HepG2 (cell line): Measurements from ENCODE around the gene RPUSD4. TPM values are rescaled to one million over a fixed set of nuclear protein-coding genes. Genes with fewer than 3 reads are reported as not detected.
A peak's percentile ranks its signal among the peaks of the same experiment; 100 is the strongest.

Source experiments
- AKAP8 ChIP-seq: sonication (generic); formaldehyde crosslinking; IDR thresholded peaks from 2 replicates; pipeline ENCODE4 v1.5.1; 2020; ENCODE audit warnings: mild to moderate bottlenecking, missing genetic modification reagents
- ATM ChIP-seq: fragments of 450-650 bp; IDR thresholded peaks from 2 replicates; pipeline ENCODE4 v1.7.1; 2017; ENCODE audit warnings: mild to moderate bottlenecking, borderline replicate concordance
- ATRX ChIP-seq: sonication (generic); formaldehyde crosslinking; IDR thresholded peaks from 2 replicates; pipeline ENCODE4 v1.4.0; 2020; ENCODE audit warnings: missing genetic modification reagents, borderline replicate concordance
- CENPT ChIP-seq: sonication (generic); formaldehyde crosslinking; IDR thresholded peaks from 2 replicates; pipeline ENCODE4 v1.8.0; 2022; ENCODE audit warnings: low read depth, mild to moderate bottlenecking, moderate library complexity, missing genetic modification reagents
- DNMT3B ChIP-seq: conservative IDR thresholded peaks from 2 replicates; pipeline ENCODE4 v1.6.1; 2016; ENCODE audit warnings: missing biosample characterization, control low read depth
- DR1 ChIP-seq: sonication (generic); formaldehyde crosslinking; IDR thresholded peaks from 2 replicates; pipeline ENCODE4 v1.8.0; 2021; ENCODE audit warnings: mild to moderate bottlenecking, missing genetic modification reagents, inconsistent platforms
- GATAD1 ChIP-seq: IDR thresholded peaks from 2 replicates; pipeline ENCODE4 v1.6.1; 2016; ENCODE audit warnings: missing genetic modification reagents, missing compliant biosample characterization
- GLI4 ChIP-seq: sonication (generic); formaldehyde crosslinking; IDR thresholded peaks from 2 replicates; pipeline ENCODE4 v1.5.1; 2020; ENCODE audit warnings: missing genetic modification reagents, mild to moderate bottlenecking, moderate library complexity, borderline replicate concordance
- HMG20A ChIP-seq: IDR thresholded peaks from 2 replicates; pipeline ENCODE4 v1.6.1; 2016; ENCODE audit warnings: borderline replicate concordance
- IRX3 ChIP-seq: sonication (generic); formaldehyde crosslinking; IDR thresholded peaks from 2 replicates; pipeline ENCODE4 v1.8.1; 2023; ENCODE audit warnings: mild to moderate bottlenecking, low read depth, missing genetic modification reagents, borderline replicate concordance
- KLF16 ChIP-seq, 2 experiments: sonication (generic) in 1 of 2; formaldehyde crosslinking in 1 of 2; IDR thresholded peaks; 2 replicates each; pipeline versions ENCODE4 v1.6.1 to v1.8.0; 2016 to 2023; ENCODE audit warnings: missing genetic modification reagents in 2 of 2, missing compliant biosample characterization in 1 of 2
- NFRKB ChIP-seq: fragments of 450-650 bp; IDR thresholded peaks from 2 replicates; pipeline ENCODE4 v1.6.1; 2017
- PAWR ChIP-seq: sonication (generic); formaldehyde crosslinking; IDR thresholded peaks from 2 replicates; pipeline ENCODE4 v1.4.0; 2020; ENCODE audit warnings: missing genetic modification reagents, mild to moderate bottlenecking, borderline replicate concordance
- SIX1 ChIP-seq: sonication (generic); formaldehyde crosslinking; IDR thresholded peaks from 2 replicates; pipeline ENCODE4 v1.4.0; 2020; ENCODE audit warnings: missing genetic modification reagents, borderline replicate concordance
- SNRNP70 ChIP-seq: fragments of 200-400 bp; formaldehyde crosslinking; IDR thresholded peaks from 2 replicates; pipeline ENCODE4 v1.6.1; 2017; ENCODE audit warnings: mild to moderate bottlenecking, low read depth, low read length, moderate library complexity
- SOX13 ChIP-seq, 3 experiments: fragments of 450-650 bp in 1 of 3; sonication (generic) in 1 of 3; formaldehyde crosslinking in 1 of 3; IDR thresholded peaks in 2 of 3; conservative IDR thresholded peaks in 1 of 3; 2 replicates each; pipeline versions ENCODE4 v1.5.0 to v1.6.1; 2016 to 2020; ENCODE audit warnings: antibody characterized with exemption in 1 of 3, mild to moderate bottlenecking in 1 of 3, missing compliant biosample characterization in 1 of 3, missing genetic modification reagents in 1 of 3, moderate library complexity in 1 of 3
- ZFP36L1 ChIP-seq: sonication (generic); formaldehyde crosslinking; IDR thresholded peaks from 2 replicates; pipeline ENCODE4 v1.8.0; 2022; ENCODE audit warnings: mild to moderate bottlenecking, missing genetic modification reagents, moderate library complexity
- ZNF292 ChIP-seq: sonication (generic); formaldehyde crosslinking; IDR thresholded peaks from 2 replicates; pipeline ENCODE4 v1.8.1; 2022; ENCODE audit warnings: mild to moderate bottlenecking, low read depth, missing genetic modification reagents, borderline replicate concordance
- ZNF326 ChIP-seq: sonication (generic); formaldehyde crosslinking; IDR thresholded peaks from 2 replicates; pipeline ENCODE4 v1.4.0; 2020; ENCODE audit warnings: missing genetic modification reagents, borderline replicate concordance
- ZNF547 ChIP-seq: sonication (generic); formaldehyde crosslinking; IDR thresholded peaks from 2 replicates; pipeline ENCODE4 v1.5.1; 2020; ENCODE audit warnings: mild to moderate bottlenecking, missing genetic modification reagents
- ZNF713 ChIP-seq: sonication (generic); formaldehyde crosslinking; IDR thresholded peaks from 2 replicates; pipeline ENCODE4 v1.4.0; 2020; ENCODE audit warnings: mild to moderate bottlenecking, missing genetic modification reagents
- ZNF768 ChIP-seq: sonication (generic); formaldehyde crosslinking; IDR thresholded peaks from 2 replicates; pipeline ENCODE4 v1.4.0; 2020; ENCODE audit warnings: missing genetic modification reagents
- ZNF879 ChIP-seq: sonication (generic); formaldehyde crosslinking; IDR thresholded peaks from 2 replicates; pipeline ENCODE4 v1.8.1; 2023; ENCODE audit warnings: missing genetic modification reagents
- polyA plus RNA-seq, 8 experiments: library from polyadenylated mRNA; depleted of rRNA in 3 of 8; stranded (reverse) in 7 of 8; unstranded in 1 of 8; fragments of >200 nt; fragmentation: Illumina TruSeq in 4 of 8; extraction: Trizol in 4 of 8; gene quantifications; 2 replicates each; pipeline versions ENCODE4 v1.2.1 to v1.2.3, GENCODE V29; 2011 to 2016; ENCODE audit warnings: low read depth in 4 of 8, missing spikeins in 1 of 8, mixed read lengths in 1 of 8; ENCODE audit not compliant: insufficient read depth in 1 of 8
- total RNA-seq, 5 experiments: library from RNA; depleted of rRNA; stranded (reverse); fragments of >200 nt; fragmentation: Illumina TruSeq; extraction: Trizol; gene quantifications; 2 replicates each; pipeline ENCODE4 v1.2.3, GENCODE V29; 2016; ENCODE audit warnings: low read depth in 1 of 5
- TF ChIP-seq, protein P1 (sequence below): sonication (generic); formaldehyde crosslinking; conservative IDR thresholded peaks from 2 replicates; pipeline ENCODE4 v1.8.1; 2023; ENCODE audit warnings: missing genetic modification reagents
- TF ChIP-seq, protein P2 (sequence below): sonication (generic); formaldehyde crosslinking; IDR thresholded peaks from 2 replicates; pipeline ENCODE4 v1.4.0; 2020; ENCODE audit warnings: missing genetic modification reagents
- TF ChIP-seq, protein P3 (sequence below): sonication (generic); formaldehyde crosslinking; IDR thresholded peaks from 2 replicates; pipeline ENCODE4 v1.5.1; 2020; ENCODE audit warnings: missing genetic modification reagents, mild to moderate bottlenecking, borderline replicate concordance

Gene RPUSD4
- total and polyA plus RNA-seq, 2 of the 13 experiments (the other 11 are each of a cell fraction or from before 2014, with no cell fraction given): 45.0 to 52.9 TPM

DNA sequence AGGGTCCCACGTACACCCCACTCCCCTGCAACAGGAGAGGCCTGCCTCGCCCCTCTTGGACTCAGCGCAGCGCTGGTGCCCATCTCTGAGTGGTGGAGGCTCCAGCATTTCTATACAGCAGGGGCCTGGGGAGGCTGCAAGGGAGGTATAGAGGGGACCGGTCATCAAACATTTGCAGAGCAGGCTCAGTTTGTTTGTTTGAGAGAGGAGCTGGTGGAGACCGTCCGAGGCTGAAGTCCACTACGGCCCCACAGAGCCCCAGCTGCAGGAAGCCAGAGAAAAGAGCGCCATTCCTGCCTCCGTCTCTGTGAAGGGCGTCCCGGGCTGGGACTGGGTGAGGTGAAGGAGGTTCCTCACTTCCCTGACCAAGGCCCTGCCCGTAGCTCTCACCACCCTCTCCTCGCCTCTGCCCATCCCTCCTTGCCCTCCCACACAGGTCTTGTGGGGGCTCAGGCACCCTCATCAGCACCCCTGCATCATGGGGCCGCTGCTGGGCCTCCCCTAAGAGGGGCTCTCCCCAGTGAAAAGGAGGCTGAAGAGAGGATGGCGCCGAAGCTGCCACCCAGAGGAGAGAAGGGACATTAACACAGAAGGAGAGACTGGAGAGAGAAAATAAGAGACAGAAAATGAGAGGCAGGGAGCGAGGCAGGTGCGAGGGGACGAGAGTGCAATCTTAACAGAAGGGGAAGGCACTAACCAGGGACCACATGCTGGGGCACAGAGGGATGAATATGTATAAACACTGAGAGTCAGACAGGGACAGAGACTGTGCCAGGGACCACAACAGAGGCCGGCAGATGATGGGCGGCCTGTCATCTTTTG, 24.5 kb downstream of the RPUSD4 start (continued):
- peak; percentile 58 for TF ChIP-seq ZNF292
- no peak for TF ChIP-seq DR1 (CRISPR knock-in tag)
- TF ChIP-seq ZNF768 (CRISPR knock-in tag): peak; percentile 37; the same call in 1 of the 2 replicates
- TF ChIP-seq ZNF713: no peak
- no peak for TF ChIP-seq NFRKB
- TF ChIP-seq ZNF547 (CRISPR knock-in tag): no peak
- no peak for TF ChIP-seq AKAP8 (CRISPR knock-in tag)
- no peak for TF ChIP-seq DNMT3B
- no peak for TF ChIP-seq PAWR (CRISPR knock-in tag)
- no peak for TF ChIP-seq GATAD1 (CRISPR knock-in tag)
- TF ChIP-seq, protein P1, sequence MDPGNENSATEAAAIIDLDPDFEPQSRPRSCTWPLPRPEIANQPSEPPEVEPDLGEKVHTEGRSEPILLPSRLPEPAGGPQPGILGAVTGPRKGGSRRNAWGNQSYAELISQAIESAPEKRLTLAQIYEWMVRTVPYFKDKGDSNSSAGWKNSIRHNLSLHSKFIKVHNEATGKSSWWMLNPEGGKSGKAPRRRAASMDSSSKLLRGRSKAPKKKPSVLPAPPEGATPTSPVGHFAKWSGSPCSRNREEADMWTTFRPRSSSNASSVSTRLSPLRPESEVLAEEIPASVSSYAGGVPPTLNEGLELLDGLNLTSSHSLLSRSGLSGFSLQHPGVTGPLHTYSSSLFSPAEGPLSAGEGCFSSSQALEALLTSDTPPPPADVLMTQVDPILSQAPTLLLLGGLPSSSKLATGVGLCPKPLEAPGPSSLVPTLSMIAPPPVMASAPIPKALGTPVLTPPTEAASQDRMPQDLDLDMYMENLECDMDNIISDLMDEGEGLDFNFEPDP (CRISPR knock-in tag): no peak
- no peak for TF ChIP-seq SOX13 (IDR thresholded peaks at IDR 0.05)
- TF ChIP-seq SOX13 (CRISPR knock-in tag; conservative IDR thresholded peaks at IDR 0.05 in 1 of 2, IDR thresholded peaks at IDR 0.05 in 1 of 2): peak in 1 of 2 experiments; percentile 36; a peak in 1 of 4 replicates
- TF ChIP-seq IRX3 (CRISPR knock-in tag): no peak
- 0 out of 4 replicates have a peak, but pooled peaks of 1 of the 2 experiments have one; percentile 40 for TF ChIP-seq KLF16 (CRISPR knock-in tag; IDR thresholded peaks at IDR 0.05)
- TF ChIP-seq ZFP36L1 (CRISPR knock-in tag): no peak
- TF ChIP-seq HMG20A: no peak
- no peak for TF ChIP-seq SIX1 (CRISPR knock-in tag)
- no peak for TF ChIP-seq ZNF879 (CRISPR knock-in tag)
- TF ChIP-seq, protein P2, sequence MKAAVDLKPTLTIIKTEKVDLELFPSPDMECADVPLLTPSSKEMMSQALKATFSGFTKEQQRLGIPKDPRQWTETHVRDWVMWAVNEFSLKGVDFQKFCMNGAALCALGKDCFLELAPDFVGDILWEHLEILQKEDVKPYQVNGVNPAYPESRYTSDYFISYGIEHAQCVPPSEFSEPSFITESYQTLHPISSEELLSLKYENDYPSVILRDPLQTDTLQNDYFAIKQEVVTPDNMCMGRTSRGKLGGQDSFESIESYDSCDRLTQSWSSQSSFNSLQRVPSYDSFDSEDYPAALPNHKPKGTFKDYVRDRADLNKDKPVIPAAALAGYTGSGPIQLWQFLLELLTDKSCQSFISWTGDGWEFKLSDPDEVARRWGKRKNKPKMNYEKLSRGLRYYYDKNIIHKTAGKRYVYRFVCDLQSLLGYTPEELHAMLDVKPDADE (CRISPR knock-in tag): no peak
- no peak for TF ChIP-seq ATM
- TF ChIP-seq ATRX: no peak
- TF ChIP-seq, protein P3, sequence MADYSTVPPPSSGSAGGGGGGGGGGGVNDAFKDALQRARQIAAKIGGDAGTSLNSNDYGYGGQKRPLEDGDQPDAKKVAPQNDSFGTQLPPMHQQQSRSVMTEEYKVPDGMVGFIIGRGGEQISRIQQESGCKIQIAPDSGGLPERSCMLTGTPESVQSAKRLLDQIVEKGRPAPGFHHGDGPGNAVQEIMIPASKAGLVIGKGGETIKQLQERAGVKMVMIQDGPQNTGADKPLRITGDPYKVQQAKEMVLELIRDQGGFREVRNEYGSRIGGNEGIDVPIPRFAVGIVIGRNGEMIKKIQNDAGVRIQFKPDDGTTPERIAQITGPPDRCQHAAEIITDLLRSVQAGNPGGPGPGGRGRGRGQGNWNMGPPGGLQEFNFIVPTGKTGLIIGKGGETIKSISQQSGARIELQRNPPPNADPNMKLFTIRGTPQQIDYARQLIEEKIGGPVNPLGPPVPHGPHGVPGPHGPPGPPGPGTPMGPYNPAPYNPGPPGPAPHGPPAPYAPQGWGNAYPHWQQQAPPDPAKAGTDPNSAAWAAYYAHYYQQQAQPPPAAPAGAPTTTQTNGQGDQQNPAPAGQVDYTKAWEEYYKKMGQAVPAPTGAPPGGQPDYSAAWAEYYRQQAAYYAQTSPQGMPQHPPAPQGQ: no peak
- no peak for TF ChIP-seq GLI4
- no peak for TF ChIP-seq ZNF326 (CRISPR knock-in tag)
- no peak for TF ChIP-seq SNRNP70
- TF ChIP-seq CENPT (CRISPR knock-in tag): no peak
